Endothelial cell of umbilical vein (primary cell): ENCODE results near the gene ZSWIM4. TPM values are rescaled to one million over a fixed set of nuclear protein-coding genes. Genes with fewer than 3 reads are reported as not detected.

ENCODE experiments used
- BruUV-seq: library from RNA; stranded (reverse); fragments of 400-500 nt; replicated peaks from 2 replicates; lab custom pipeline; 2021; lab: Mats Ljungman, UMichigan
- CTCF ChIA-PET: fragments of 300-600, 350-600 bp; sonication (Branson Sonifier 250); formaldehyde crosslinking; loops from one replicate; lab custom pipeline; 2021; ENCODE audit warnings: antibody characterized with exemption, inconsistent platforms; lab: Charles Lee
- POLR2A ChIA-PET: fragments of 300-600, 350-600 bp; sonication (Branson Sonifier 250); formaldehyde crosslinking; loops from one replicate; lab custom pipeline; 2021; ENCODE audit warnings: antibody characterized with exemption, inconsistent platforms; lab: Charles Lee
- DNase-seq: peaks from one replicate; pipeline ENCODE4 v3.0.0-alpha.2; 2011; ENCODE audit warnings: low read depth, low spot score
- FAIRE-seq: peaks from 2 replicates; lab custom pipeline; 2011; peaks lifted over from hg19 to GRCh38; lab: Jason Lieb, UNC
- H2AFZ ChIP-seq: 2 replicates; pipeline ENCODE4 v1.6.0; 2012; ENCODE audit warnings: low read depth, low read length, control low read depth, inconsistent platforms
- H3K27ac ChIP-seq: 2 replicates; pipeline ENCODE4 v1.5.1; 2011; ENCODE audit warnings: low read depth, mild to moderate bottlenecking, control low read depth, low read length, moderate library complexity; ENCODE audit not compliant: insufficient read depth
- H3K27me3 ChIP-seq, 2 experiments: 2 replicates each; pipeline versions ENCODE4 v1.6.0 to v1.6.1; 2011; ENCODE audit warnings: low read length in 2 of 2, mixed read lengths in 1 of 2; ENCODE audit not compliant: control insufficient read depth in 2 of 2, insufficient read depth in 2 of 2
- H3K36me3 ChIP-seq, 2 experiments: 2 replicates in 1 of 2; 3 replicates in 1 of 2; pipeline ENCODE4 v1.5.1; 2011; ENCODE audit warnings: low read length in 2 of 2, mild to moderate bottlenecking in 1 of 2, moderate library complexity in 1 of 2; ENCODE audit not compliant: control insufficient read depth in 2 of 2, insufficient read depth in 2 of 2; ENCODE audit errors: extremely low read depth in 1 of 2
- H3K4me1 ChIP-seq: 3 replicates; pipeline ENCODE4 v1.5.1; 2011; ENCODE audit warnings: mild to moderate bottlenecking, low read length; ENCODE audit not compliant: control insufficient read depth, insufficient read depth; ENCODE audit errors: extremely low read depth
- H3K4me2 ChIP-seq: 2 replicates; pipeline ENCODE4 v1.6.1; 2011; ENCODE audit warnings: low read length, control low read depth, mixed read lengths; ENCODE audit not compliant: insufficient read depth
- H3K4me3 ChIP-seq, 3 experiments: fragments of 200-600 bp in 1 of 3; sonication (generic), shearing (Covaris generic) in 1 of 3; replicated peaks in 1 of 3; 2 replicates each; pipeline ENCODE4 v1.5.1; 2011 to 2016; ENCODE audit warnings: control low read depth in 3 of 3, low read length in 3 of 3, mild to moderate bottlenecking in 2 of 3, inconsistent platforms in 1 of 3, low read depth in 1 of 3, moderate library complexity in 1 of 3; ENCODE audit not compliant: insufficient read depth in 1 of 3
- H3K79me2 ChIP-seq: 2 replicates; pipeline ENCODE4 v1.6.0; 2012; ENCODE audit warnings: low read length, inconsistent platforms; ENCODE audit not compliant: control insufficient read depth, insufficient read depth
- H3K9ac ChIP-seq: replicated peaks from 2 replicates; pipeline ENCODE3; 2011; ENCODE audit warnings: low read length, control low read depth; ENCODE audit not compliant: insufficient read depth; ENCODE audit errors: extremely low read depth
- H3K9me1 ChIP-seq: replicated peaks from 3 replicates; pipeline ENCODE4 v1.6.0; 2011; ENCODE audit warnings: mild to moderate bottlenecking, low read length; ENCODE audit not compliant: control insufficient read depth, insufficient read depth; ENCODE audit errors: extremely low read depth
- H3K9me3 ChIP-seq: replicated peaks from 2 replicates; pipeline ENCODE4 v1.5.1; 2012; ENCODE audit warnings: low read length, inconsistent platforms; ENCODE audit not compliant: control insufficient read depth, insufficient read depth
- H4K20me1 ChIP-seq: replicated peaks from 2 replicates; pipeline ENCODE3; 2011; ENCODE audit warnings: mild to moderate bottlenecking, low read length; ENCODE audit not compliant: control insufficient read depth, insufficient read depth; ENCODE audit errors: extremely low read depth
- CTCF ChIP-seq, 2 donors: IDR thresholded peaks; 1 replicate in 1 of 2; 2 replicates in 1 of 2; pipeline ENCODE4 v1.5.1; 2011; ENCODE audit warnings: low read length in 2 of 2, mild to moderate bottlenecking in 2 of 2, moderate library complexity in 2 of 2, control low read depth in 1 of 2, inconsistent platforms in 1 of 2, low read depth in 1 of 2; ENCODE audit not compliant: insufficient read depth in 1 of 2; ENCODE audit errors: extremely low read depth in 1 of 2
- FOS ChIP-seq: IDR thresholded peaks from 2 replicates; pipeline ENCODE4 v1.6.1; 2011; ENCODE audit warnings: mild to moderate bottlenecking, low read length, moderate library complexity, borderline replicate concordance; ENCODE audit not compliant: insufficient read depth
- GATA2 ChIP-seq: IDR thresholded peaks from 2 replicates; pipeline ENCODE4 v1.7.0; 2011; ENCODE audit warnings: low read depth, mild to moderate bottlenecking, moderate library complexity, mixed read lengths, low read length; ENCODE audit not compliant: insufficient read length, insufficient read depth
- MAX ChIP-seq: IDR thresholded peaks from 2 replicates; pipeline ENCODE4 v1.6.1; 2011; ENCODE audit not compliant: insufficient read depth, insufficient read length
- MYC ChIP-seq: IDR thresholded peaks from one replicate; pipeline ENCODE4 v1.6.1; 2011; ENCODE audit warnings: mild to moderate bottlenecking, low read depth, low read length
- dilution Hi-C: fragments of 300-500 bp; cut with MboI; formaldehyde crosslinking; loops from one replicate; pipeline ENCODE4 v1.15.0; 2019; ENCODE audit warnings: low sequenced_read_pairs; ENCODE audit not compliant: extremely low pct_ligation_motif_present
- intact Hi-C: fragments of 100-400 bp; cut with micrococcal nuclease; formaldehyde crosslinking; loops from one replicate; pipeline ENCODE4 v1.10.0; 2022
- polyA plus RNA-seq, 4 experiments: library from polyadenylated mRNA; depleted of rRNA in 3 of 4; stranded (reverse) in 3 of 4; unstranded in 1 of 4; fragments of >200 nt; gene quantifications; 2 replicates each; pipeline versions ENCODE4 v1.2.1 to v1.2.3, GENCODE V29; 2011 to 2012; ENCODE audit warnings: missing spikeins in 1 of 4
- total RNA-seq: library from RNA; stranded (reverse); gene quantifications from 2 replicates; pipeline ENCODE4 v1.2.3, GENCODE V29; 2021

Gene ZSWIM4
- total and polyA plus RNA-seq, 2 donors (not counting 3 experiments of a cell fraction or from before 2014, with no cell fraction given) = 12.7 to 26.6 TPM

GRCh38 chr19:13813147-13813546 lies 17.9 kb downstream of the ZSWIM4 start:
- no peak overlapping the region for H2AFZ ChIP-seq
- FAIRE-seq (no peak), DNase-seq (no peak)
- no peak overlapping the region for H3K27ac ChIP-seq
- intact Hi-C loops (no loop called here), dilution Hi-C loops (no loop called here)
- peaks cover 7 to 41% of the 10 kb centered on the region in 2 experiments for H3K36me3 ChIP-seq
- H3K4me3 ChIP-seq = no peak overlapping the region
- CTCF ChIA-PET = interaction anchor here (0.6 kb wide), 1 partner anchor 10 kb away, joined by 3 read pairs; no protein-coding TSS in a partner anchor
- no peaks in the 10 kb centered on the region for H3K27me3 ChIP-seq
- POLR2A ChIA-PET = no interaction called here
- no peaks in the 10 kb centered on the region for H3K9me1 ChIP-seq
- H3K79me2 ChIP-seq = no peaks in the 10 kb centered on the region
- no peaks in the 10 kb centered on the region for H3K9me3 ChIP-seq
- H3K4me1 ChIP-seq = no peaks in the 10 kb centered on the region
- H3K4me2 ChIP-seq = no peak overlapping the region
- no TSS peak for BruUV-seq
- no peaks in the 10 kb centered on the region for H4K20me1 ChIP-seq
- no peak overlapping the region for H3K9ac ChIP-seq
- TF ChIP-seq MYC = no peak

- no peak overlapping the region for H3K9ac ChIP-seq
- TF ChIP-seq GATA2 (no peak), CTCF (IDR thresholded peaks at IDR 0.05; ENCODE audit: extremely low read depth in 1 of 2, insufficient read depth in 1 of 2, low read depth in 1 of 2, low read length in 2 of 2) (no peak), MAX (no peak), MYC (no peak), FOS (no peak)
- ChIA-PET CTCF (no interaction called here), POLR2A (no interaction called here)
- FAIRE-seq (no peak), DNase-seq (no peak)
- BruUV-seq = no TSS peak
- H3K4me3 ChIP-seq = no peak overlapping the region
- no peak overlapping the region for H3K4me2 ChIP-seq
- no peaks in the 10 kb centered on the region for H3K9me3 ChIP-seq
- intact Hi-C loops = no loop called here
- H3K27ac ChIP-seq = no peak overlapping the region
- no peaks in the 10 kb centered on the region for H3K79me2 ChIP-seq
- H3K27me3 ChIP-seq = no peaks in the 10 kb centered on the region
- H3K9me1 ChIP-seq = no peaks in the 10 kb centered on the region
- H3K4me1 ChIP-seq = no peaks in the 10 kb centered on the region
- no peak overlapping the region for H2AFZ ChIP-seq
- peaks cover 4 to 37% of the 10 kb centered on the region in 2 experiments for H3K36me3 ChIP-seq
- no peaks in the 10 kb centered on the region for H4K20me1 ChIP-seq
- dilution Hi-C loops = no loop called here
These were observed 19.3 kb downstream of the ZSWIM4 start for GRCh38 chr19:13814550-13814949.
